ENCODE measurements around the gene ZXDC.

The ZXDC gene

DNA sequence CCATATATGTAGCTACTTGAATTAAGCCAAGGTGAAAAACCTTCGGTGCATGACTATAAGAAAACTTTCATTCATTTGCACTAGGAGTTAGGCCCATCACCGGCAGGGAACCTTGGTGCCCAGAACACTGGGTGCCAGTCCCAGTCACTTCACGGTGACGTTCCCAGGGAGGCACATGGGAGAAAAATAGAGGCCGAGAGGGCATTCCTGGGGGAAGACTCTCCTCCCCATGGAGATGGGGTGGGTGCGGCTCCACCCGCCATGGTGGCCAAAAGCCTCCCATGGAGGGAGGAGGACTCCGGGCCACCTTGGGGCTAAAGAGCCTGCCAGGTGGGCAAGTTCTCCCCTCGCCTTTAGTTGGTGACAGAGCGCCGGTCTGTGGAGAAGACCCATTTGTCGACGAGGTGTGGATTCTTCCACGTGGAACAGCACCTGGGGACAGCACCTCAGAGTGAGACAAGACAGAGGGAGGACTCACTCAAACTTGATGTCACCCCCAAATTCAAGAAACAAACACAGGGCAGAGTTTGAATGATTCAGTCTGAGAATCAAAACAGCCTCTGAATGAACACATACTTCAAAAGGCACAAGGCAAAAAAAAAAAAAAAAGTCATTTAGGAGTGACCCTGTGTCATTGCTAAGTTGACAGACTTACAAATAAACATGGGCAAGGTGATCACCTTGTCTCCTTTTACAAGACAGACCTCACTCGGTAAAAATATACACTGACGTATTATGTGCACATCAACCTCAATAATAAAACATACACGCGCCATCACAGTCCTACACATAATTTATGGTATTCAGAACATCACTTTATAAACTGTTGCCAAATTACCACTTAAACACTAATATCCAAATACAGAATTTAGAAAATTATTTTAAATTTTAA is 38.6 kb downstream of the ZXDC start:
- Histone ChIP-seq H3K4me1 (ENCODE audit: control insufficient read depth, insufficient read depth, low read length) (peaks cover 3% of the 10 kb centered on the region), H3K9ac (ENCODE audit: low read length) (no peak overlapping the region), H3K4me3 (ENCODE audit: low read length) (no peak overlapping the region), H3K36me3 (ENCODE audit: control insufficient read depth, insufficient read depth, low read length, severe bottlenecking) (peaks cover 57% of the 10 kb centered on the region), H3K9me3 (ENCODE audit: control insufficient read depth, low read length) (no peaks in the 10 kb centered on the region), H3K27me3 (replicated peaks; ENCODE audit: control insufficient read depth, insufficient read depth, low read length) (no peaks in the 10 kb centered on the region)
- DNase-seq (ENCODE audit: low read depth): no peak

DNA sequence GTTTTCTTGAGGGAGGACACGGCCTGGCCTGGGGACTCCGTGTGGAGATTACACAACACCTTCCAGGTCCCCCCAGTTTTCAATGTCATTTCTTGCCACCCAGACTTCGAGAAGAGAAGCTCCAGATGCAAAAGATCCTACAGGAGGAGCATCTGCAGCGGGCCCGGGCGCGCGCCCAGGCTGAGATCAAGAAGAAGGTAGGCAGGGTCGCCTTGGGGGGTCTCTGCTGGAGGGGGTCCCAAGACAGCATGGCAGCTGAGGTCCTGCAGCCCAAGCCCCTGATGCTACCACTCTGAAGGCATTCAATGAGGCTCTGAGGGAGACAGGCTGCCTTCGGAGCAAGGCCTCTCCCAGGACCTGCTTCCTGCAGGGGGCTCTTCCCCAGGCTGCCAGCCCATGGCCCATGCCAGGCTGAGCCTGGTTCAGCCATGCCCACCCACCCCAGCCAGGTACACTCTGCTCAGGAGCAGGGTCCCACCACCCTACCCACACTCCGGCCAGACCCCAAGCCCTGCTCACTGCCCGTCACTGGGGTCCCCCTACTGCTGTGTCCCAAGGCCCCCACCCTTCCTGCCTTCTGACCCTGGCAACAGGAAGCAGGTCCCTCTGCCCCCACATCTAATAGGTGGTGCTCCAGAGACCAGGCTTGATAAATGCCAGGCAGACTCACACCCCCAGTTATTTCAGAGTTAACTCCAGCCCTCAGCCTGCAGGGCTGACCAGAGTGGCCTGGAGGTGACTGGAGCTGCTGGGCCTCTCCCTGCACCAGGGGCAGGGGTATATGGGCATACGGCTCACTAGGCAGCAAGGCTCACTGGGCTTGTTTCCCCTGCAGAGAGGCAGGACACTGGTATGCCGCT is 40.0 kb downstream of the ZXDC start:
- Histone ChIP-seq H3K36me3 (ENCODE audit: control insufficient read depth, insufficient read depth, low read length, severe bottlenecking) (peaks cover 51% of the 10 kb centered on the region), H3K9ac (ENCODE audit: low read length) (no peak overlapping the region), H3K4me3 (ENCODE audit: low read length) (no peak overlapping the region), H3K27me3 (replicated peaks; ENCODE audit: control insufficient read depth, insufficient read depth, low read length) (no peaks in the 10 kb centered on the region), H3K4me1 (ENCODE audit: control insufficient read depth, insufficient read depth, low read length) (peaks cover 3% of the 10 kb centered on the region), H3K9me3 (ENCODE audit: control insufficient read depth, low read length) (no peaks in the 10 kb centered on the region)
- DNase-seq (ENCODE audit: low read depth): no peak

DNA sequence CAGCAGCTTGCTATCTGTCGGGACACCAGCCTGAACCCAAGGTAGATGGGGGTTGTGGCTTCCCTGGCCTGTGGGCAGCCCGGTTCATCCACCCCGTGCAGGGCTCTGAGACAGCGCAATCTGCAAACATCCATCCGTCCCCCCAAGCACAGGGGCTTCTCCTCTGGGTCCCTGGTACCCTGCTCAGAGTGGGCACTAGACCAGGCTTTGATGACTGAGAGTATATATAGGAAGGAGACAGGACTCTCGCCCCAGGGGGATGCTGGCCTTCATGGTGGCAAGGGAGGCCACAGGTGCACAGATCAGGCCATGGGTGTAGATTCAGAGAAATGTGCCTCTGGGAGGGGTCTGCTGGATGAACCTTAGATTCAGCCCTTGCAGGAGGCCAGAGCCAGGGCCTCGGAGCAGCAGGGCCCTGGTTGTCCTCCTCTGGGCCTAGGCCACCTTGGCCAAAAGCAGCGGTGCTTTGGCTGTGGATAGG is 40.7 kb downstream of the ZXDC start:
- H3K4me1 ChIP-seq (ENCODE audit: control insufficient read depth, insufficient read depth, low read length): peaks cover 3% of the 10 kb centered on the region
- no peak overlapping the region for H3K4me3 ChIP-seq (ENCODE audit: low read length)
- no peaks in the 10 kb centered on the region for H3K27me3 ChIP-seq (replicated peaks; ENCODE audit: control insufficient read depth, insufficient read depth, low read length)
- H3K9ac ChIP-seq (ENCODE audit: low read length): no peak overlapping the region
- H3K9me3 ChIP-seq (ENCODE audit: control insufficient read depth, low read length): no peaks in the 10 kb centered on the region
- peaks cover 48% of the 10 kb centered on the region for H3K36me3 ChIP-seq (ENCODE audit: control insufficient read depth, insufficient read depth, low read length, severe bottlenecking)
- DNase-seq (ENCODE audit: low read depth): no peak

GRCh38 chr3:126434264-126434590 is 41.5 kb downstream of the ZXDC start:
- no peak overlapping the region for H3K9ac ChIP-seq (ENCODE audit: low read length)
- H3K9me3 ChIP-seq (ENCODE audit: control insufficient read depth, low read length): no peaks in the 10 kb centered on the region
- peaks cover 40% of the 10 kb centered on the region for H3K36me3 ChIP-seq (ENCODE audit: control insufficient read depth, insufficient read depth, low read length, severe bottlenecking)
- H3K27me3 ChIP-seq (replicated peaks; ENCODE audit: control insufficient read depth, insufficient read depth, low read length): no peaks in the 10 kb centered on the region
- peaks cover 3% of the 10 kb centered on the region for H3K4me1 ChIP-seq (ENCODE audit: control insufficient read depth, insufficient read depth, low read length)
- H3K4me3 ChIP-seq (ENCODE audit: low read length): no peak overlapping the region
- no peak for DNase-seq (ENCODE audit: low read depth)

- DNase-seq (ENCODE audit: low read depth): no peak
- Histone ChIP-seq H3K9ac (ENCODE audit: low read length) (no peak overlapping the region), H3K4me1 (ENCODE audit: control insufficient read depth, insufficient read depth, low read length) (peaks cover 3% of the 10 kb centered on the region), H3K36me3 (ENCODE audit: control insufficient read depth, insufficient read depth, low read length, severe bottlenecking) (peaks cover 35% of the 10 kb centered on the region), H3K4me3 (ENCODE audit: low read length) (no peak overlapping the region), H3K9me3 (ENCODE audit: control insufficient read depth, low read length) (no peaks in the 10 kb centered on the region), H3K27me3 (replicated peaks; ENCODE audit: control insufficient read depth, insufficient read depth, low read length) (no peaks in the 10 kb centered on the region)
Observed at GRCh38 chr3:126433496-126434263, 42.0 kb downstream of the ZXDC start.

- H3K4me3 ChIP-seq (ENCODE audit: low read length): no peak overlapping the region
- H3K4me1 ChIP-seq (ENCODE audit: control insufficient read depth, insufficient read depth, low read length): peaks cover 3% of the 10 kb centered on the region
- H3K36me3 ChIP-seq (ENCODE audit: control insufficient read depth, insufficient read depth, low read length, severe bottlenecking): peaks cover 29% of the 10 kb centered on the region
- no peak overlapping the region for H3K9ac ChIP-seq (ENCODE audit: low read length)
- no peak for DNase-seq (ENCODE audit: low read depth)
- H3K27me3 ChIP-seq (replicated peaks; ENCODE audit: control insufficient read depth, insufficient read depth, low read length): no peaks in the 10 kb centered on the region
- no peaks in the 10 kb centered on the region for H3K9me3 ChIP-seq (ENCODE audit: control insufficient read depth, low read length)
Observed at GRCh38 chr3:126433105-126433430, 42.6 kb downstream of the ZXDC start.

DNA sequence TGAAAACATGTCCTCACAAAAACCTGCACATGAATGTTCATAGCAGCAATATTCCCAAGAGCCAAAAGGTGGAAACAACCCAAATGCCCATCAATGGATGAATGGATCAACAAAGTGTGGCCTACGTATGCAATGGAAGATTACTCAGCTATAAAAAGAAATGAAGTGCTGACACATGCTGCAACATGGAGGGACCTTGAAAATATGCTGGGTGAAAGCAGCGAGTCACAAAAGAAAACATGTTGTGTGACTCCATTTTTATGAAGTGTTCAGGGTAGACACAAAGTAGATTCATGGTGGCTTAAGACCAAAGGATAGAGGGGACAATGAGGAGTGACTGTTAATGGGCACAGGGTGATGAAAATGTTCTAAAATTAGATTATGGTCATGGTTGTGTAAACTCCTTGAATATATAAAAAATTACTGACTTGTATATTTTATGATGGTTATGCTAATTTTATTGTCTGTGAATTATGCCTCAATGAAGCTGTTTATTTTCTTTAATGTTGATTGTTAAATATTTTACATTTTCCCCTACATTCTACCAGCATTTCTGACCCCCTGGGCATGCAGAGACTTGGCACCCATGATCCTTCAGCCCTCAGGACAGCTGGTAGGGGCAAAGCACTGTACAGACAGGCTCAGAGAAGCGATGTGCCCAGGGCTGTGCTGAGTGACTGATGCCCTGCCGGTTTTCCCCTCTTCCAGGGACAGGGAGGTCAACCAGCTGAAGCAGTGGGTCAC is 43.2 kb downstream of the ZXDC start:
- Histone ChIP-seq H3K4me3 (ENCODE audit: low read length) (no peak overlapping the region), H3K9ac (ENCODE audit: low read length) (no peak overlapping the region), H3K4me1 (ENCODE audit: control insufficient read depth, insufficient read depth, low read length) (peaks cover 3% of the 10 kb centered on the region), H3K36me3 (ENCODE audit: control insufficient read depth, insufficient read depth, low read length, severe bottlenecking) (peaks cover 23% of the 10 kb centered on the region), H3K9me3 (ENCODE audit: control insufficient read depth, low read length) (peaks cover 4% of the 10 kb centered on the region), H3K27me3 (replicated peaks; ENCODE audit: control insufficient read depth, insufficient read depth, low read length) (no peaks in the 10 kb centered on the region)
- no peak for DNase-seq (ENCODE audit: low read depth)

DNA sequence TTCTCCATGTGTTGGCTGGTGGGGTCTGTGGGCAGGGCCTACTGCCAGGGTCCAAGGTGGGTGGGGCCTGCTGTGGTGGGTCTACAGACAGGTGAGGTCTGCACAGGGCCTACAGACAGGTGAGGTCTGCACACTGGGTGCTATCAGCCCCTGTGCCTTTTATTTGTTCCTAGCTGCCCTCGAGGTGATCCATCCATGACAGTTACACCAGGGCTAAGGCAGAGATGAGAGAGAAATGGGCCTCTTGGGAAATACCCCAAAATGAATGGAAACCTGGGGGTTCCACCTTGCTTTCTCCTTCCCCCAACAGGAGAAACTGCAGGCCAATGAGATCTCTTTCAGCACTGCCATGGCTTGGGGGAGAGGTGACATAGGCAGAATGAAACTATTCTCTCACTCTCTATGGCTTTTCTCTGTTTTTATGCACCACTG is 44.6 kb downstream of the ZXDC start:
- Histone ChIP-seq H3K4me3 (ENCODE audit: low read length) (no peak overlapping the region), H3K9me3 (ENCODE audit: control insufficient read depth, low read length) (peaks cover 16% of the 10 kb centered on the region), H3K9ac (ENCODE audit: low read length) (no peak overlapping the region), H3K4me1 (ENCODE audit: control insufficient read depth, insufficient read depth, low read length) (peaks cover 3% of the 10 kb centered on the region), H3K36me3 (ENCODE audit: control insufficient read depth, insufficient read depth, low read length, severe bottlenecking) (peaks cover 10% of the 10 kb centered on the region), H3K27me3 (replicated peaks; ENCODE audit: control insufficient read depth, insufficient read depth, low read length) (no peaks in the 10 kb centered on the region)
- DNase-seq (ENCODE audit: low read depth): no peak

DNA sequence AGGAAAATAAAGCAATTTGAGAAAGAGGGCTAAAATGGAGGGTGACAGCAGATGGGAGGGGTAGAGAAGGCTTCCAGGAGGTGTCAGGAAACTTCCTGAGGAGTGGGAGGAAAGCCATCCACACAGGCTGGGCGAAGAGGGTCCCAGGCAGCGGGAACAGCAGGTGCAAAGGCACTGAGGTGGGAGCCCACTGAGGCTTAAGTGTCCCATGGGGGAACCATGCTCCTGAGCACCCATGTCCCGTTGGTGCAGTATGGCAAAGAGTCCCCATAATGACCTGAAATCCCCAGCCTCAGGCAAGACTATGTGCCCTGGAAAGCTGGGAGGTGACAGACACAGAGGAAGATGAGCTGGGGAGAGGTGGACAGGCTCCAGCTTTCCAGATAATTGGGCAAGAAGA is 50.9 kb downstream of the ZXDC start:
- H3K36me3 ChIP-seq (ENCODE audit: control insufficient read depth, insufficient read depth, low read length, severe bottlenecking): no peaks in the 10 kb centered on the region
- DNase-seq (ENCODE audit: low read depth): no peak
- no peak overlapping the region for H3K4me3 ChIP-seq (ENCODE audit: low read length)
- H3K9ac ChIP-seq (ENCODE audit: low read length): no peak overlapping the region
- peaks cover under 1% of the 10 kb centered on the region for H3K27me3 ChIP-seq (replicated peaks; ENCODE audit: control insufficient read depth, insufficient read depth, low read length)
- H3K4me1 ChIP-seq (ENCODE audit: control insufficient read depth, insufficient read depth, low read length): no peaks in the 10 kb centered on the region
- H3K9me3 ChIP-seq (ENCODE audit: control insufficient read depth, low read length): peaks cover 24% of the 10 kb centered on the region

GRCh38 chr3:126424039-126424717 is 51.5 kb downstream of the ZXDC start:
- Histone ChIP-seq H3K9me3 (ENCODE audit: control insufficient read depth, low read length) (peaks cover 24% of the 10 kb centered on the region), H3K27me3 (replicated peaks; ENCODE audit: control insufficient read depth, insufficient read depth, low read length) (peaks cover 6% of the 10 kb centered on the region), H3K4me3 (ENCODE audit: low read length) (no peak overlapping the region), H3K9ac (ENCODE audit: low read length) (no peak overlapping the region), H3K4me1 (ENCODE audit: control insufficient read depth, insufficient read depth, low read length) (no peaks in the 10 kb centered on the region), H3K36me3 (ENCODE audit: control insufficient read depth, insufficient read depth, low read length, severe bottlenecking) (no peaks in the 10 kb centered on the region)
- DNase-seq (ENCODE audit: low read depth): no peak

Measured in adipocyte (in vitro differentiated cells).